ENCODE measurements around the gene TMEM190. TPM values are rescaled to one million over a fixed set of nuclear protein-coding genes. Genes with fewer than 3 reads are reported as not detected.

Gene TMEM190
- total and polyA plus RNA-seq, 2 donors (not counting 1 experiment from before 2014, with no cell fraction given): not detected

GRCh38 chr19:55383279-55384130 is 6.9 kb downstream of the TMEM190 start:
- H3K4me1 ChIP-seq (ENCODE audit: control insufficient read depth in 2 of 2, insufficient read depth in 2 of 2, low read length in 2 of 2): peaks cover 35 to 47% of the 10 kb centered on the region in 2 donors
- CTCF ChIA-PET: interaction anchor here (0.6 to 3.1 kb wide), 19 partner anchors 9 to 321 kb away, joined by 3 to 39 read pairs (median 5); partner anchors contain the start of genes CCDC106, HSPBP1, KMT5C and RDH13
- TF ChIP-seq EZH2 (IDR thresholded peaks at IDR 0.05; ENCODE audit: borderline replicate concordance, insufficient read depth, low read depth, low read length, poor library complexity, severe bottlenecking): no peak
- no peak for TF ChIP-seq CTCF (IDR thresholded peaks at IDR 0.05)
- Mint-ChIP-seq H3K27ac (peak overlapping the region; percentile 73), H3K9me3 (ENCODE audit: insufficient read depth) (no peaks in the 10 kb centered on the region), H3K4me1 (peaks cover 48% of the 10 kb centered on the region), H3K4me3 (peak overlapping the region; percentile 89), H3K27me3 (no peaks in the 10 kb centered on the region)
- peak overlapping the region; percentile 74 for H3K4me2 ChIP-seq (replicated peaks; ENCODE audit: low read depth, low read length, poor library complexity, severe bottlenecking)
- intact Hi-C loops (cut with micrococcal nuclease): no loop called here
- H3K9me3 ChIP-seq (ENCODE audit: control extremely low read depth in 1 of 3, control insufficient read depth in 2 of 3, insufficient read depth in 1 of 3, low read length in 2 of 3): no peaks in the 10 kb centered on the region
- 3% methylated on average over 80 of the region's 88 CpGs for WGBS (ENCODE audit: insufficient coverage)
- peaks cover 32% of the 10 kb centered on the region for H4K20me1 ChIP-seq (ENCODE audit: control insufficient read depth, insufficient read depth, low read length, poor library complexity, severe bottlenecking)
- POLR2A ChIA-PET: interaction anchor here (0.6 to 2.6 kb wide), 10 partner anchors 16 to 242 kb away, joined by 3 to 12 read pairs (median 5); partner anchors contain the start of genes ISOC2, KMT5C, PPP6R1 and UBE2S
- ATAC-seq (ENCODE audit: low read depth) (no peak), DNase-seq (peak; percentile 46)
- peaks cover 39% of the 10 kb centered on the region for H3K79me2 ChIP-seq (ENCODE audit: control insufficient read depth, insufficient read depth, low read length)
- peak overlapping the region; percentile 96 for H3K9ac ChIP-seq (ENCODE audit: low read length)
- peak overlapping the region in 4 of 5 experiments; percentile 31 to 99 (median 98) for H3K4me3 ChIP-seq (ENCODE audit: control extremely low read depth in 1 of 5, extremely low read depth in 1 of 5, insufficient read depth in 1 of 5, low read depth in 2 of 5, low read length in 4 of 5)
- H2AFZ ChIP-seq (ENCODE audit: insufficient read depth, low read depth, low read length, poor library complexity, severe bottlenecking): peak overlapping the region; percentile 88
- no peak overlapping the region for H3K27ac ChIP-seq (ENCODE audit: low read length in 2 of 2)
- H3K36me3 ChIP-seq (replicated peaks in 1 of 2; ENCODE audit: control extremely low read depth in 1 of 2, control insufficient read depth in 1 of 2, extremely low read depth in 1 of 2, insufficient read depth in 2 of 2, low read length in 1 of 2): peaks cover 0 to 18% of the 10 kb centered on the region in 2 experiments
- H3K27me3 ChIP-seq (replicated peaks in 1 of 4; ENCODE audit: control extremely low read depth in 1 of 4, control insufficient read depth in 3 of 4, insufficient read depth in 4 of 4, low read length in 3 of 4): no peaks in the 10 kb centered on the region

Data from B cell (primary cell).